ENCODE measurements around the gene VWF. TPM values are rescaled to one million over a fixed set of nuclear protein-coding genes. Genes with fewer than 3 reads are reported as not detected.
"Not testable (repeated sequence)": the region's sequence is repeated elsewhere in the genome, so short reads cannot be mapped to it uniquely, and the experiment has no call there.

VWF gene
- total and polyA plus RNA-seq, 11 donors, result 125 to 503 (median 238) TPM

DNA sequence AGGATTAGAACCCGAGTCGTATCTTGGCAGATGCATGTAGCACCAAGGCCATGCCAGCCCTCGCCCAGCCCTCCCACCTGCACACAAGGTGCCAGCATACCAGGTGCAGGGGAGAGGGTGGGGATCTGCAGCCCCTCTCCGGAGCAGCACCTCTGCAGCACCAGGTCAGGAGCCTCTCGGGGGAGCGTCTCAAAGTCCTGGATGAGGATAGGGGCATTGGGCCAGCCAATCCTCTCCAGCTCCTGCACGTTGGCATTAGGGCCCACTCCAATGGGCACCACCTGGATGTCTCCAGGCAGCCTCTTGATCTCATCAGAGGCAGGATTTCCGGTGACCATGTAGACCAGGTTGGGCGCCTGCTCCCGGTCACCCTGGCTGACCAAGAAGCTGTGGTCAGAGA, 106.2 kb downstream of the VWF start:
- Histone ChIP-seq H3K36me3 (peaks cover 0 to 79% (median 21%) of the 10 kb centered on the region in 9 donors), H3K9me3 (no peaks in the 10 kb centered on the region), H3K27ac (no peak overlapping the region), H3K4me1 (no peaks in the 10 kb centered on the region), H3K27me3 (no peaks in the 10 kb centered on the region), H3K4me3 (no peak overlapping the region)
- intact Hi-C loops (cut with DNase I), result no loop called here
- WGBS, 4 donors, result 85 to 88% (median 86%) methylated on average over 6 to 10 of the region's 10 CpGs
- DNase-seq (no peak), ATAC-seq (peak in 1 of 4 donors; percentile 18)
- TF ChIP-seq, protein P1, sequence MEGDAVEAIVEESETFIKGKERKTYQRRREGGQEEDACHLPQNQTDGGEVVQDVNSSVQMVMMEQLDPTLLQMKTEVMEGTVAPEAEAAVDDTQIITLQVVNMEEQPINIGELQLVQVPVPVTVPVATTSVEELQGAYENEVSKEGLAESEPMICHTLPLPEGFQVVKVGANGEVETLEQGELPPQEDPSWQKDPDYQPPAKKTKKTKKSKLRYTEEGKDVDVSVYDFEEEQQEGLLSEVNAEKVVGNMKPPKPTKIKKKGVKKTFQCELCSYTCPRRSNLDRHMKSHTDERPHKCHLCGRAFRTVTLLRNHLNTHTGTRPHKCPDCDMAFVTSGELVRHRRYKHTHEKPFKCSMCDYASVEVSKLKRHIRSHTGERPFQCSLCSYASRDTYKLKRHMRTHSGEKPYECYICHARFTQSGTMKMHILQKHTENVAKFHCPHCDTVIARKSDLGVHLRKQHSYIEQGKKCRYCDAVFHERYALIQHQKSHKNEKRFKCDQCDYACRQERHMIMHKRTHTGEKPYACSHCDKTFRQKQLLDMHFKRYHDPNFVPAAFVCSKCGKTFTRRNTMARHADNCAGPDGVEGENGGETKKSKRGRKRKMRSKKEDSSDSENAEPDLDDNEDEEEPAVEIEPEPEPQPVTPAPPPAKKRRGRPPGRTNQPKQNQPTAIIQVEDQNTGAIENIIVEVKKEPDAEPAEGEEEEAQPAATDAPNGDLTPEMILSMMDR (IDR thresholded peaks at IDR 0.05), result no peak
- TF ChIP-seq POLR2A (IDR thresholded peaks at IDR 0.05), result no peak

DNA sequence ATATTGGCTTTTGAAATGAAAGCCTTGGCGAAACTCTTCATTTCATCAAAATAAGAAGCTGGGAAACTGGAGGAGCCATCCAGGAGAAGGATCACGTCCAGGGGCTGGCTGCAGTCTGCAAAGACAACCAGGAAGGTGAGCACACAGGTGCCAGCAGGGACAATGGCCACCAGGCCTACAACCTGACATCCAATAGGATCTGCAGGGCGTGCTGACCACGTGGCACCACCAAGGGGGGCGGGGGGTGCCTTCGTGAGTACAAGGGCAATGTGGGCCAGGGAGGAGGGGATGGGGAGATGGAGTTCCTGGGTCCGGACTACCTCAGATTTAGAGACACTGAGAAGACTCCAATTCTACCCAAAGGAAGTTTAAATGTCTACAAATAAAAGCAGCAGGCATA, 107.7 kb downstream of the VWF start:
- TF ChIP-seq, protein P1 (IDR thresholded peaks at IDR 0.05), result no peak
- no peak for TF ChIP-seq POLR2A (IDR thresholded peaks at IDR 0.05)
- Histone ChIP-seq H3K4me1 (no peaks in the 10 kb centered on the region), H3K36me3 (peaks cover 0 to 85% (median 24%) of the 10 kb centered on the region in 9 donors), H3K27me3 (no peaks in the 10 kb centered on the region), H3K4me3 (no peak overlapping the region), H3K9me3 (no peaks in the 10 kb centered on the region), H3K27ac (no peak overlapping the region)
- no peak for DNase-seq
- intact Hi-C loops (cut with DNase I), result no loop called here
- 72 to 75% (median 73%) methylated on average over 7 of the region's 7 CpGs for WGBS, 4 donors
- ATAC-seq, result peak in 1 of 4 donors; percentile 34

GRCh38 chr12:6016004-6016403, 108.5 kb downstream of the VWF start:
- ATAC-seq; intact Hi-C loops (cut with DNase I); H3K27me3 ChIP-seq: not testable (repeated sequence)

GRCh38 chr12:6015271-6015670, 109.2 kb downstream of the VWF start:
- H3K9me3 ChIP-seq; H3K27ac ChIP-seq; H3K27me3 ChIP-seq; ATAC-seq; intact Hi-C loops (cut with DNase I); DNase-seq; H3K4me3 ChIP-seq; H3K4me1 ChIP-seq: not testable (repeated sequence)
- H3K36me3 ChIP-seq, result peaks cover 0 to 76% (median 24%) of the 10 kb centered on the region in 9 donors
- 47 to 62% (median 55%) methylated on average over 2 to 3 of the region's 3 CpGs for WGBS, 4 donors

More at GRCh38 chr12:6016004-6016403, 108.5 kb downstream of the VWF start:
- H3K9me3 ChIP-seq, H3K4me3 ChIP-seq, DNase-seq, H3K4me1 ChIP-seq, H3K27ac ChIP-seq: not testable (repeated sequence)
- 93 to 97% (median 94%) methylated on average over 12 of the region's 12 CpGs for WGBS, 4 donors
- peaks cover 0 to 78% (median 24%) of the 10 kb centered on the region in 9 donors for H3K36me3 ChIP-seq

GRCh38 chr12:6010631-6011350, 113.7 kb downstream of the VWF start:
- intact Hi-C loops (cut with DNase I); H3K9me3 ChIP-seq; H3K27me3 ChIP-seq; ATAC-seq; H3K4me3 ChIP-seq; H3K4me1 ChIP-seq; H3K27ac ChIP-seq; DNase-seq: not testable (repeated sequence)
- peaks cover 0 to 64% (median 6%) of the 10 kb centered on the region in 9 donors for H3K36me3 ChIP-seq
- WGBS, 4 donors, result 84 to 89% (median 87%) methylated on average over 4 of the region's 4 CpGs

Measured in heart left ventricle (tissue), 16 donors.